Osteoblast (primary cell): ENCODE data around the gene CEP164. TPM values are rescaled to one million over a fixed set of nuclear protein-coding genes. Genes with fewer than 3 reads are reported as not detected.

ENCODE experiments used
- DNase-seq: peaks from one replicate; pipeline ENCODE4 v3.0.0; 2011; ENCODE audit warnings: low spot score, mixed read lengths; ENCODE audit not compliant: insufficient read length; ENCODE audit errors: missing footprints
- H2AFZ ChIP-seq: 2 replicates; pipeline ENCODE4 v1.6.0; 2011; ENCODE audit warnings: mild to moderate bottlenecking, low read length
- H3K27ac ChIP-seq: 2 replicates; pipeline ENCODE4 v1.5.1; 2011; ENCODE audit warnings: mild to moderate bottlenecking, low read depth, low read length, moderate library complexity
- H3K27me3 ChIP-seq: 2 replicates; pipeline ENCODE4 v1.6.0; 2012; ENCODE audit warnings: mild to moderate bottlenecking, control low read depth, inconsistent platforms, low read length, moderate library complexity; ENCODE audit not compliant: insufficient read depth
- H3K36me3 ChIP-seq: 2 replicates; pipeline ENCODE4 v1.5.1; 2011; ENCODE audit warnings: mild to moderate bottlenecking, low read length, control low read depth, moderate library complexity; ENCODE audit not compliant: insufficient read depth
- H3K4me1 ChIP-seq: 2 replicates; pipeline ENCODE4 v1.5.1; 2011; ENCODE audit warnings: mild to moderate bottlenecking, low read length, control low read depth, moderate library complexity; ENCODE audit not compliant: insufficient read depth
- H3K4me2 ChIP-seq: 2 replicates; pipeline ENCODE4 v1.6.0; 2011; ENCODE audit warnings: mild to moderate bottlenecking, low read length; ENCODE audit not compliant: insufficient read depth
- H3K4me3 ChIP-seq: fragments of 200-600 bp; sonication (generic); 3 replicates; pipeline ENCODE4 v1.5.1; 2012; ENCODE audit warnings: mild to moderate bottlenecking, low read length, inconsistent platforms; ENCODE audit not compliant: insufficient read depth
- H3K79me2 ChIP-seq: 2 replicates; pipeline ENCODE4 v1.6.0; 2012; ENCODE audit warnings: mild to moderate bottlenecking, low read length, control low read depth, inconsistent platforms; ENCODE audit not compliant: insufficient read depth
- H3K9me3 ChIP-seq: 2 replicates; pipeline ENCODE4 v1.5.1; 2011; ENCODE audit warnings: low read depth, low read length, control low read depth
- H4K20me1 ChIP-seq: 2 replicates; pipeline ENCODE4 v1.6.0; 2012; ENCODE audit warnings: mild to moderate bottlenecking, low read length, control low read depth; ENCODE audit not compliant: insufficient read depth
- total RNA-seq: library from RNA; depleted of rRNA; stranded (reverse); fragments of >200 nt; gene quantifications from 2 replicates; pipeline ENCODE4 v1.2.3, GENCODE V29; 2012
- TF ChIP-seq, protein P1 (sequence below): IDR thresholded peaks from 2 replicates; pipeline ENCODE4 v1.5.1; 2011; ENCODE audit warnings: mild to moderate bottlenecking, low read depth, low read length, moderate library complexity; ENCODE audit errors: extremely low read depth

The CEP164 gene
- total RNA-seq, 1 donor: 38.0 TPM

DNA sequence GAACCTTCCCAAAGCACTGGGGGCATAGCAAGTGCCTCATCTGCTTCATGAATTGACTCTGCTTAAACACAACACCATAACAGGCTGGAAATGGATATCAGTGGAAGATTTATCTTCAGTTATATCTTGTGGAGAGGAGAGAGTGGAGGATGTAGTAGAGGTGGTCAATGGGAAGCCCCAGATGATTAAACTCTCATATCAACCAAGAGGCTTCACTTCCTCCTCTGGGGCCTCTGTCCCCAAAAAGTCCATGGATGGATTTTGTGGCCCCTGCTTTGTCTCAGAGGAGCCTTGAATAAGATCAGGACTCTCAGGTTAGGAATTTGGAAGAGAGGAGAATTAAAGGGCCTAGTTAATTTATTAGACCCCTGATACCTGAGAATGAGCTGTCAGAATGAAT is 106.1 kb downstream of the CEP164 start:
- DNase-seq: no peak
- no peak overlapping the region for H3K27ac ChIP-seq
- no peak overlapping the region for H2AFZ ChIP-seq
- no peaks in the 10 kb centered on the region for H3K79me2 ChIP-seq
- no peaks in the 10 kb centered on the region for H3K4me1 ChIP-seq
- no peaks in the 10 kb centered on the region for H4K20me1 ChIP-seq
- H3K36me3 ChIP-seq: no peaks in the 10 kb centered on the region
- H3K4me3 ChIP-seq: no peak overlapping the region
- H3K9me3 ChIP-seq: no peaks in the 10 kb centered on the region
- no peak overlapping the region for H3K4me2 ChIP-seq
- H3K27me3 ChIP-seq: peaks cover 13% of the 10 kb centered on the region
- TF ChIP-seq, protein P1, sequence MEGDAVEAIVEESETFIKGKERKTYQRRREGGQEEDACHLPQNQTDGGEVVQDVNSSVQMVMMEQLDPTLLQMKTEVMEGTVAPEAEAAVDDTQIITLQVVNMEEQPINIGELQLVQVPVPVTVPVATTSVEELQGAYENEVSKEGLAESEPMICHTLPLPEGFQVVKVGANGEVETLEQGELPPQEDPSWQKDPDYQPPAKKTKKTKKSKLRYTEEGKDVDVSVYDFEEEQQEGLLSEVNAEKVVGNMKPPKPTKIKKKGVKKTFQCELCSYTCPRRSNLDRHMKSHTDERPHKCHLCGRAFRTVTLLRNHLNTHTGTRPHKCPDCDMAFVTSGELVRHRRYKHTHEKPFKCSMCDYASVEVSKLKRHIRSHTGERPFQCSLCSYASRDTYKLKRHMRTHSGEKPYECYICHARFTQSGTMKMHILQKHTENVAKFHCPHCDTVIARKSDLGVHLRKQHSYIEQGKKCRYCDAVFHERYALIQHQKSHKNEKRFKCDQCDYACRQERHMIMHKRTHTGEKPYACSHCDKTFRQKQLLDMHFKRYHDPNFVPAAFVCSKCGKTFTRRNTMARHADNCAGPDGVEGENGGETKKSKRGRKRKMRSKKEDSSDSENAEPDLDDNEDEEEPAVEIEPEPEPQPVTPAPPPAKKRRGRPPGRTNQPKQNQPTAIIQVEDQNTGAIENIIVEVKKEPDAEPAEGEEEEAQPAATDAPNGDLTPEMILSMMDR: no peak

DNA sequence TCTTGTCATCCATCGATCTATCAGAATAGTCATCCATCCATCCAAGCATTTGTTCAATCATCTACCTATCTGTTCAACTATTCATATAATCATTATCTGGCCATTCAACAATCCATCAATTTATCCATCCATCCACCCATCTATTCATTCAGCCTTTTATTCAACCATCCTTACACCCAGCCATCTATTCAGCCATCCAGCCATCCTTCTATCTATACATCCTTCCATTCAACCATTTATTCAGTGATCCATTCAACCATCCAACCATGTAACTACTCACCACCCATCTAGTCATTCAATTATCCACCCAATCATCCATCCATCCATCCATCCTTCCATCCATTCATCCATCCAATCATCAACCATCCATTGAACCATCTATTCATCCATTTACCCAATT is 106.8 kb downstream of the CEP164 start:
- H3K27ac ChIP-seq: no peak overlapping the region
- H3K36me3 ChIP-seq: no peaks in the 10 kb centered on the region
- no peaks in the 10 kb centered on the region for H3K9me3 ChIP-seq
- no peaks in the 10 kb centered on the region for H3K4me1 ChIP-seq
- no peak overlapping the region for H2AFZ ChIP-seq
- H3K4me2 ChIP-seq: no peak overlapping the region
- TF ChIP-seq, protein P1: no peak
- no peak overlapping the region for H3K4me3 ChIP-seq
- no peaks in the 10 kb centered on the region for H3K79me2 ChIP-seq
- no peaks in the 10 kb centered on the region for H4K20me1 ChIP-seq
- H3K27me3 ChIP-seq: peaks cover 13% of the 10 kb centered on the region
- DNase-seq: no peak

DNA sequence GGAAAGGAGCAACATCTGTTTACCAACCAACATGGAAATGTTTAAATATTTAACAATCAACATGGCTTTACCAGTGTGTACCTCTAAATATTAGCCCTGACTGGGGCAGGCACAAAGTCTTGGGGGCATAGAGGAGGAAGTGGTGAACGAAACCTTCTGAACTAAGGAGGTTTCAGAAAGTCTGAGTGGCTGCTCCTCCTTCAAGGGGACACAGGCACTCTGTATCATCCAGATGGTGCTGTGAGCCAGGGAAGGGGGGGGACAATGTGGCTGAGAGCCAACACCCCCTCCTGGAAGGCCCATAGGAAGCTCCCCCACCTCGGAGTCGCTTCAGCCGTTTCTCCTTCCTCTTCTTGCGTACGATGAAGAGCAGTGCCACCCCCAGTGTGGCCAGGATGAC is 107.7 kb downstream of the CEP164 start:
- Histone ChIP-seq H3K9me3 (no peaks in the 10 kb centered on the region), H2AFZ (no peak overlapping the region), H3K4me1 (no peaks in the 10 kb centered on the region), H4K20me1 (no peaks in the 10 kb centered on the region), H3K27ac (no peak overlapping the region), H3K36me3 (no peaks in the 10 kb centered on the region), H3K4me3 (no peak overlapping the region), H3K79me2 (no peaks in the 10 kb centered on the region), H3K4me2 (no peak overlapping the region), H3K27me3 (peaks cover 13% of the 10 kb centered on the region)
- TF ChIP-seq, protein P1: no peak
- peak; percentile 36 for DNase-seq

DNA sequence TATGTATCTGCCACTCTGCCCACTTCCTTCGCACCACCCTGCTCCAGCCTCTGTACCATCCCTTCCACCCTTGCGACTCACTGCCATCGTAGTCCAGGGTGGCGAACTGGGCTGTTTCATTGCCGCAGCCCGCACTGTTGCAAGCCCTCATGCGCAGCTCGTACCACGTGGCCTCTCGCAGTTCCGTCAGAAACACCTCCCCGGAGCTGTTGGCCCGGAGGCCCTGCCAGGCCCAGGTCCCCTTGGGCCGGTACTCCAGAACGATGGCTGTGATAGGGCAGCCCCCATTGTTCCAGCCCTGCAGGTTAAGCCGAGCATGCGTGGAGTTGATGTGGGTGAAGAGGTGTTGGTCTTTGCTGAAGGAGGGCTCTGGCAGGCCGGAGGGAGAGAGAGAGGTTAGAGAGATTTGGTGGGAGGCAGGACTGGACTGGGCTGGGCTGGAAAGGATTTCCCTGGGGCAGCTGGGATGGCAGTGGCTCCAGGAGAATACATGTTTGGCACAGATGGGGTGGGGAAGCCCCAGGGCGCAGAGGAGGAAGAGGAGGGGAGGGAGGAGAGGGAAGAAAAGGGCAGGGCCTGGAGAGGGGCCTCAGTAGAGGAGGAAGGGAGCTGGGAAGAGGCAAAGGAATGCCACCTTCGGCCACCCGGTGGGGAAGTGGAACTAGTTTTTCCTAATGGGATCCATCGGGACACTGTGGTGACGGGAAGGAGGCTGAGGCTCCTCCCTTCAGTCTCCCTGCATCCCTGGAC is 109.6 kb downstream of the CEP164 start:
- peaks cover 9% of the 10 kb centered on the region for H3K27me3 ChIP-seq
- DNase-seq: peak; percentile 73
- H3K36me3 ChIP-seq: no peaks in the 10 kb centered on the region
- no peaks in the 10 kb centered on the region for H3K79me2 ChIP-seq
- no peak overlapping the region for H3K27ac ChIP-seq
- H3K4me2 ChIP-seq: no peak overlapping the region
- H3K4me3 ChIP-seq: no peak overlapping the region
- no peaks in the 10 kb centered on the region for H3K4me1 ChIP-seq
- no peaks in the 10 kb centered on the region for H3K9me3 ChIP-seq
- no peak overlapping the region for H2AFZ ChIP-seq
- no peaks in the 10 kb centered on the region for H4K20me1 ChIP-seq
- TF ChIP-seq, protein P1: no peak
